Measurements from ENCODE around the gene ARHGAP35.
"Not testable (repeated sequence)": the region's sequence is repeated elsewhere in the genome, so short reads cannot be mapped to it uniquely, and the experiment has no call there.

Gene ARHGAP35

DNA sequence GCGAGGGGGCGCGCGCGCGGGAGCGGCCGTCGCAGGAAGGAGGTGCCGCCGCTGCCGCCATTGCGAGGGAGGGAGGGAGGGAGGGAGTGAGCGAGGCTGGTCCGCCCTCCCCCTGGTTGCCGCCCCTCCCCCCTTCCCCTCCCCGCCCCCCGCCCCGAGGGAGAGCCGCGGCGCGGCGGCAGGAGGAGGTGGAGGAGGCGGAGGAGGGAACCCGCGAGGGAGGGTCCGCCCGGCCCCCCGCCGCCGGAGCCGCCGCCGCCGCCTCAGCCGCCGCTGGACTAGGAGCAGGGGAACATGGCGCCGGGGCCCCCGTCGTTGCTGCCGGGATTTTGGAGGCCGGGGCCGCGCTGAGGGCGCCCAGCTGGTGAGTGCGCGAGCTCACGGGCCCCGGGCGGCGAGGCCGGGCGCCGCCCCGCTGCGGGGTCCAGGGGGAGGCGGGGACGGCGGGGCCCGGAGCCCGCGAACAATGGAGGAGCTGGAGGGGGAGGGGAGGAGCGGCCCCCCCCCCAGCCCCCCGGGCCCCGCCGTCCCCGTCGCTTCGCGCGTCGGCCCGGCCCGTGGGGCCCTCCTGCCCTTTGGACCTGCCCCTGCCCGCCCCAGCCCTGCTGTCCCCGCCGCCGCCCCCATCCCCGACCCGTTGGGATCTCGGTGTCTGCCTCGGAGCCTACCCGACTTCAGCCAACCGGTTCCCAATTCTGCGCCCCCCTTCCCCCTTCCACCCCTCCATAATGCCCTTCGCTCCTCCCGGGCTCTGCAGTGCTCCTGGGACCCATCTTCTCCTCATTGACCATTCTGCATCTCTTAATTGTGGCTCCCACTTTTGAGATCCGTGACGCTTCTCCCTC is at the start of gene ARHGAP35:
ARHGAP35 (plus strand) TSS at position 152 of the 845 bp plus-strand sequence. CDS start 57,679 bp downstream, outside the sequence.
- no peak for DNase-seq

DNA sequence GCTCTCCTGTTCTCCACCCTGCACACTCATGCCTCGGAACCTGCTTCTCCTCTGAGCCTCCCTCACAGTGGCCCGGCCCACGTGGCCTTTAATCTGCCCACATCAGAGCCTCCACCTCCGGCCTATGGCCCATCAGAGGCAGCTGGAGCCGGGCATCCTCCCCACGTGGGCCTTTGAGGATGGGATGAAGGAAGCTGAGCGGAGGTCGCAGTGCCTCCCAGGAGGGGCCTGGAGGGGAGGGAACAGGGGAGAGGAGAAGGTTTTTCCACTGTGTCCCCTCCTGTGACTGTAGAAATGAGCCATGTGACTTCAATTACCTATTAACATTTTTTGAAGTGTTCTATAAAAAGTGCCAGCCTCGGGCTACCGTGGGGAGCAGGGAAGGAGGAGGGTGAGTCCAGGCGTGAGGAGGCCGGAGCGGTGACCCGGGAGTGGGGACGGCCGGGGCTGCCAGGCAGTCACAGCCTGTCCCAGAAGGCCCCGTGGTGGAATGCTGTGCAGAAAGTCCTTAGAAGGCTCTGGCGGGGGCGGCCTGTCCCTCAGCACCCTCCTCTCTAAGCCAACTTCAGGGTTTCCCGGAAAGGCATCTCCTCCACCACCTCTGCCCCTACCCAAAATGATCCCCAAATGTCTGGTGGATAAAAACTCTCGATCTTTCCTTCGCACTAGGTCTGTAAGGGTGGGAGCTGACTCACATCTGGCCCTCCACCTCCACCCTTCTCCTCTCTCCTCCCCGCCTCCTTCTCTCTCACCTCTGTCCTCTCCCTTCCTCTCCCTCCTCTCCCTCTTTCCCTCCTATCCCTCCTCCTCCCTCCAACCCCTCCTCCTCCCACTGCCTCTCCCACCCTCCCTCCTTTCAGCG is 47.6 kb upstream of the ARHGAP35 start:
- no peak for DNase-seq

DNA sequence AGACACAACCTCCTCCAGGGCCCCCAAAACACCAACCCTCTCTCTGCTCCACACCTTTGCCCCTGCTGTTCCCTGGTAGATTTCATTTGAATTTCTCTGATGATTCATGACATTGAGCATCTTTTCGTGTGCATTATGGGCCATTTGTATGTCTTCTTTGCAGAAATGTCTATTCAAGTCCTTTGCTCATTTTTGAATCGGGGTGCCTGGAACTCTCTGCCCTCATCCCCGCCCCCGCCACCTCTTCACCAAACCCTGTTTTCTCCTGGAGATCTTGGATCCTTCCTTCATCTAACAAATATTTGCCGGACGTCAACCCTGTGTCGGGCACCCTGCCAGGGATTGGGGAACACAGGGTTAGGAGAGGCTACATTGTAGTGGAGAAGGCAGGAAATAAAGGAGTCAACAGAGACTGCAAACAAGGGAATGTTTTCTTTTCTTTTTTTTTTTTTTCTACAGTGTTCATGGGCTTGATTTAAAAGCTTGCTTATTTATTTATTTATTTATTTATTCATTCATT is 46.9 kb upstream of the ARHGAP35 start:
- DNase-seq = peak; percentile 40

DNA sequence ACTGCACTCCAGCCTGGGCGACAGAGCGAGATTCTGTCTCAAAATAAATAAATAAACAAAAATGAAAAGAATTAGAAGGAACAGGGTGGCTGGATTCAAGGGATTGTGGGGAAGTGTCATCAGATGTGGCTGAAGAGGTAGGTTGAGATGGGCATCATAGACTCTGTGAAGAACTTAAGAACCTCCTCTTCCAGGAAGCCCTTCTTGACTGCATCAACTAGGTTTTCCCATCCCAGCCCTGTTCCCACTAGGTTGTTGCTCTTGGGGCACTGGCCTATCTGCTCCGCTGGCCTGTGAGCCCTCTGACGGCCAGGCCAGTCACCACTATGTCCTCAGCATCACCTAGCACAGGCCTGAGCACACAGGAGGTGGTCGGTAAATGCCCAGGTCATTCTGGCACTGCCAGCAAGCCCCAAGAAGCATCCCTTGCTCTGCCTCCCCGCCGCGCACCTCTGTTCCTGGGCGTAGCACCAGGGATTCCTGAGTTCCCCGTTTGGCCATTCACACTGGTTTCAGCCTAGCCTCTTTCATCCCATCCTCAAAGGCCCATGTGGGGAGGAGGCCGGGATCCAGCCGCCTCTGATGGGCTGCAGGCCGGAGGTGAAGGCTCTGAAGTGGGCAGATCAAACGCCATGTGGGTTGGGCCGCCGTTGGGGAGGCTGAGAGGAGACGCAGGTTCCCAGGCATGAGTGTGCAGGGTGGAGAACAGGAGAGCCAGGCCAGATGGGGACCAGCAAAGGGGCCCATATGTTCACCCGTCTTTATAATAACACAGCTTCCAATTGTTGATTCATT is 44.8 kb upstream of the ARHGAP35 start:
- no peak for DNase-seq

DNA sequence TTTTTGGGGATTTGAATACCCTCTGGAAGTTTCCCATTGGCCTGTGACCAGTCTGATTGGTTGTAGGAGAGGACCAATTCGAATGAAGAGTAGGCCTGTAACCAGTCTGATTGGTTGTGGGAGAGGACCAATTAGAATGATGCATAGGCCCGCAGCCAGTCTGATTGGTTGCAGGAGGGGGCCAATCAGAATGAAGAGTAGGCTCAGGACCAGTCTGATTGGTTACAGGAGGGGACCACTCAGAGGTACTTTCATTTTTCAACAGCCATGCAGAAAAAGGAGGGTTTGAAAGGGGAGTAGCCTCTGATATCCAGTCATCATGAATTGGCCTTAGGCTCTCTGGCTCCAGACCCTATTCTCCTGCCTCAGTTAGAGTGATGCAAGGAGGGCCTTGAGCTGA is 42.0 kb upstream of the ARHGAP35 start:
- DNase-seq = peak; percentile 31

DNA sequence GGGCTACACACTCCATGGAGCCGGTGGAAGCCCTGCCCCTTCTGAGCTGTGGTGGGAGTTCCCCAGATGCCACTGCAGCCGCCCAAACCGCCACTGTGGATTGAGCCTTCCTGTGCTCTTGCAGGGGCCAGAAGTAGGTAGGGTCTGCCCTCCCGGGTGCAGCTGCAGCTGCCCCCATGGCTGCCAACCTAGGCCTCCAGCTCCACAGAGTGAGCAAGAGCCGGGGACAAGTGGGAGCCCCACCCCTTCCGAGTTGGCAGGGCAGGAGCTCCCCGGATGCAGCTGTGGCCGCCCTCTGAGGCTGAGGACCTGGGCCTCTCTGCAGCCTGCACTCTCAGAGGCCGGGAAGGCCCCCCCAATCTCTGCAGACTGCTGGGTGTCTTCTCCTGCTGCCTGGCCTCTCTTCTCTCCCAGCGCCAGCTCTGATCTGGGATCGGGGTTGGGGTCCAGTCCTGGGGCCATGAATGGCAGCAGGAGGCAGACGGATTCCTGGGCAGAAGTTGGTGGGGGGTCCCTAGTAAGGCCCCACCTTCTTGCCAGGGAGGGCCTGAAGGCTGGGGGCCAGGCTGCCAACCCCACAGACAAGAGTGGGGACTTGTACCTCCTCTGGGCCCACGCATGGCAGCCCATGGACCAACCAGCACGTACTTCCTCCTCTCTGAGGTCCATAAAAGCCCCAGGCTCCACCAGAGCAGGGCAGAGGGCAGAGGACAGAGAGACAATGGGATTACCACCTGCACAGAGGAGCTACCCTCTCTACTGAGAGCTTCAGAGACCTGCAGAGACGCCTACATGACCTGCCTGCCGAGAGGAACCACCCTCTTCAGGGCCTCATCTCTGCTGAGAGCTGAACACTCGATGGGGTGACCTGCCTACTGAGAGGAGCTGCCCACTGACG is 39.0 kb upstream of the ARHGAP35 start:
- DNase-seq = no peak

DNA sequence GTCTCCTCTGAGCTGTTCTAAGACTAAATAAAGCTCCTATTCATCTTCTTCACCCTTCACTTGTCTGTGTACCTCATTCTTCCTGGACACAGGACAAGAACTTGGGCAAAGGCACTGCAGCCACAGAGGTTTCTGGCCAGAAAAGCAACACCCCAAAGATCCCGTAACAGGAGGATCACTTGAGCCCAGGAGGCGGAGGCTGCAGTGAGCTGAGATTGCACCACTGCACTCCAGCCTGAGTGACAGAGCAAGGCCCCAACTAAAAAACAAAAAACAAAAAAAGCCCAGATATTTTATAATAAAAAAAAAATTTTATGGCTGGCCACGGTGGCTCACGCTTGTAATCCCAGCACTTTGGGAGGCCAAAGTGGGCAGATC is 38.4 kb upstream of the ARHGAP35 start:
- DNase-seq = not testable (repeated sequence)

DNA sequence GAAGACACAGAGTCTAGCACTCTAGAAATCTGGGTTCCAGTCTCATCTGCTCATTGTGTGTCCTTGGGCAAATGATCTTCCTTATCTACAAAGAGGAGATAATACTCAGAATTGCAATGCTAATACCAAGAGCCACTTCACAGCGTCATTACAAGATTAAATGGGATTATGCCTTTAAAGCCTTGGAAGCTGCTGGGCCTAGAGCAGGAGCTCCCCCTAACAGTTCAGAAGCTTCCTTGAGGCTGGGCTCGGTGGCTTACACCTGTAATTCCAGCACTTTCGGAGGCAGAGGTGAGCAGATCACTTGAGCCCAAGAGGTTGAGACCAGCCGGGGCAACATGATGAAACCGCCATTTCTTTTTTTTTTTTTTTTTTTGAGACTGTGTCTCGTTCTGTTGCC is 37.7 kb upstream of the ARHGAP35 start:
- DNase-seq = no peak

DNA sequence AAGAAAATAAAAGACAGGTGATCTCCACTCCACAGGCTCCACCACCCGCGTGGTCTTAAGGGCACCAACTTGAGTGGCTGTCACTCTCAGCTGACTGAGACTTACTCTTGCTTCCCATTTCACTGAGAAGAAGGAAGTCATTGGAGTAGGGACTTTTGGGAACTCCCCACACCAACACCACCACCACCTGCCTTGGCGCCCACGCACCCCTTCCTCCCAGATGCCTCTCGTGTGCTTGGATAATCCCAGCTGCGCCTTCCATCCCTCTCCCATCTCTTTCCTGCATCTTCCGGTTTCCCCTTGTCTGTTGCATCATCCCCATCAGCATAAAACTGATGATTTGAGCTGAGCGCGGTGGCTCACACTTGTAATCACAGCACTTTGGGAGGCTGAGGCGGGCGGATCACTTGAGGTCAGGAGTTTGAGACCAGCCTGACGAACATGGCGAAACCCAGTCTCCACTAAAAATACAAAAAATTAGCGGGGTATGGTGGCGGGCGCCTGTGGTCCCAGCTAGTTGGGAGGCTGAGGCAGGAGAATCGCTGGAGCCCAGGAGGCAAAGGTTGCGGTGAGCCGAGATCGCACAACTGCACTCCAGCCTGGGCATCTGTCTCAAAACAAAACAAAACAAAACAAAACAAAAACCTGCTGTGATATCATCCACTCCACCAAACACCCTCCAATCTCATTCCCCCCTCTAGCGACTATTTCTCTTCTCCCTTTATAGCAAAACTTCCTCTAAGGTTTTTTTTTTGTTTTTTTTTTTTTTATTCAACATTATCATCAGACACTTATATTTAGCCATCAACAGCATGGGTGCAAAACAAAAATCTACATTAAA is 35.7 kb upstream of the ARHGAP35 start:
- no peak for DNase-seq

DNA sequence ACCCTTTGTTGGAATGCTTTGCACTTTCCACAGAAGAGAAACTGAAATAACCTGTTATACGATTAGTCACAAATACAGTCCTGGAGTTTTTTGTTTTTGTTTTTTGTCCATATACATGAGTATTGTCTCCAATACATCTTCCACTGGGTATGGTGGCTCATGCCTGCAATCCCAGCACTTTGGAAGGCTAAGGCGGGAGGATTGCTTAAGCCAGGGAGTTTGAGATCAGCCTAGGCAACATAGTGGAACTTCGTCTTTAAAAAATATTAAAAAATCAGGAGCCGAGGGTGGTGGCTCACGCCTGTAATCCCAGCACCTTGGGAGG is 35.1 kb upstream of the ARHGAP35 start:
- DNase-seq = no peak

DNA sequence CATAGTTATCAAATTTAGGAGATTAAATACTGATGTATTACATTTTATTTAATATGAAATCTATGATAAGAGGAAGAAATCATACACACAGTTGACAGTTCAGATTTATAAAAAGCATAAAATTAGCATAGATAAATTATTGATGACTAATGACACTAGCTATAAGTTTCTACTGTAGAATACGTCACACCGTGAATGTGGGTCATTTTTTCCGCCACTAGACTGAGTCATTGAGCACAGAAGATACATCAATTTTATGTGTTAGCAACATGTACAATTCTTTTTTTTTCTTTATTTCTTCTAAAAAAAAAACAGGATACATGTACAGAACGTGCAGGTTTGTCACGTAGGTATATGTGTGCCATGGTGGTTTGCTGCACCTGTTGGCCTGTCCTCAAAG is 32.3 kb upstream of the ARHGAP35 start:
- peak; percentile 66 for DNase-seq

DNA sequence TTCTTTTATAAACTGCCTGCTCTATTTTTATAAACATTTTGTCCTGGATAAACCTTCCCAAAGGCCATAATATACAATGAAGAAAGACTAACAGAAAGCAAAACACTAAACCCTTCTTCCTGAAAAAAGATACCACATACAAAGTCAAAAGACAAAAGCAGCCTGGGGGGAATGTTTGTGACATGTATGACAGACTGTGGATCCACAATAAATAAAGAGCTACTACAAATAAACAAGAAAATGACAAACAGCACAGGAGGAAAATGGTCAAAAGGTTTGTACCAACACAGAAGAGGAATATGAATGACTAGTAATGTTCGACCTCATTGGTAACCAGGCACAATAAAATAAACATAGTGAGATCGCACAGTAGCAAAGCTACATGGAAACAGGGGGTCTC is 29.9 kb upstream of the ARHGAP35 start:
- DNase-seq = no peak

DNA sequence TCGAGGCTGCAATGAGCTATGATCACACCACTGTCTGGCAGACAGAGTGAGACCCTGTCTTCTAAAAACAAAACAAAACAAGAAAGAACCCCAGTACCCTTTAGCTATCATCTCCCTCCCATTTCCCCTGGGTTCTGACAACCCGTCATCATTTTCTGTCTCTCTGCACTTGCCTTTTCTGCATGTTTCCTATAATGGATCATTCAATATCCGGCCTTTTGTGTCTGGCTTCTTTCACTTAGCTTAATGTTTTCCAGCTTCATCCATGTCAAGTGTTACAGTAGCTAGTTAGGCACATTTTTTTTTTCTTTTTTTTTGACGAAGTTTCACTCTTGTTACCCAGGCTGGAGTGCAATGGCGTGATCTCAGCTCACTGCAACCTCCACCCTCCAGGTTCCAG is 26.7 kb upstream of the ARHGAP35 start:
- no peak for DNase-seq

DNA sequence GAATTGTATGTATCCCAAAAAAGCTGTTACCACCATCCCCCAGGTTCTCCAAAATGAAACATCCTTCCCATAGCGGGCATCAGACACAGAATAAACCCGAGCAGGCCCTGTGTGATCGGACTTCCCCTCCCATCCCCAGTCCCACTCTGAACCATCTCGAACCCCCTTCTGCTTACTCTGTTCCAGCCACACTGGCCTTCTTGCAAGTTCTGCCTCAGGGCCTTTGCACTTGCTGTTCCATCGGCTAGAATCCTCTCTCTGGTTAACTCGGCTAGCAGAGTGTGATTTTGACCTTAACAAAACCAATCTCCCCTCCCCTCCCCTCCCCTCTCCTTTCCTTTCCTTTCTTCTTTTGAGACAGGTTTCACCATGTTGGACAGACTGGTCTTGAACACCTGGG is 25.8 kb upstream of the ARHGAP35 start:
- DNase-seq = no peak

DNA sequence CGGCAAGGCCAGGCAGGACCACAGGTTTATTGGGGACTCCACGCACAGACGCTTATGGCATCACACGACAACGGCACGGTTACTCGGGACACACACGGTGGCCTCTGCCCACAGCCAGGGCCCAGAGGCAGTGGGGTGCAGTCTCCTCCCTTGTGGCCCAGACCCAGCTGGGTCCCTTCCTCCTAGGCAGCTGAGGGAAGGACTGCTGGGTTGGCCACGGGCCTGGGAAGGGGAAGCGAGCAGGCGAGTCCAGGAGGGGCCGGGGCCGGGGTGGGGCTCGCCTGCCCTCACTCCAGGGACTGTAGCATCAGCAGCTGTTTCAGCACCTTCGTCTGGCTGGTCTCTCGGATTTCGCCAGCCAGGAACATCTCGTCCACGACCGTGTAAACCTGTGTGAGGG is 22.6 kb upstream of the ARHGAP35 start:
- DNase-seq = no peak

DNA sequence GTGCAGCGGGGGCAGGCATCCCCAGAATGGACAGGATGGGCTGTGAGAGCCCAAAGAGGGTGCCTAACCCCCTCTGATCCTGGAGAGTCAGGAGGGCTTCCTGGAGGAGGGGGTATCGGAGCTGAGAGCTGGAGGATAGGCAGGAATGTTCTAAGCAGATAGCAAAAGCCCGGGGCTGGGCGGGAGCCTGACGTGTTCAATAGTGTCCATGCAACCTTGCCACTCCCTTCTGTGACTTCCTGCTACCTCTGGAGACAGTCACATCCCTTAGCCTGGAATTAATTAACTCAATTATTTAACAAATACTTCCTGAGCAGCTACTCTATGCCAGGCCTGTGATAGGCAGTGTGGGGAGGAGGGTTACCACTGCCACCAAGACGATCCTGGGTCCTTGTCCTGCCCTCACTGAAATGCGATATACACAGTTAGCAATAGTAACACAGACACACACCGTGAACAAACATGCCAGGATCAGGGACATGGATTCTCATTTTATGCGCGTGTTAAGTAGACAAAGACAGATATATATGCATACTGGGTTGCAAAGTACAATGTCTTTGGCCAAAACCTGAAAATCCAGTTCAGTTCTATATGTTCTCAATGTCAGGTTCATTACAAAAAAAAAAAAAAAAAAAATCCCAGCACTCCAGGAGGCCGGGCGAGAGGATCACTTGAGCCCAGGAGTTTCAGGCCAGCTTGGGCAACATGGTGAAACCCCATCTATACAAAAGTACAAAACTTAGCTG is 20.9 kb upstream of the ARHGAP35 start:
- DNase-seq = no peak

DNA sequence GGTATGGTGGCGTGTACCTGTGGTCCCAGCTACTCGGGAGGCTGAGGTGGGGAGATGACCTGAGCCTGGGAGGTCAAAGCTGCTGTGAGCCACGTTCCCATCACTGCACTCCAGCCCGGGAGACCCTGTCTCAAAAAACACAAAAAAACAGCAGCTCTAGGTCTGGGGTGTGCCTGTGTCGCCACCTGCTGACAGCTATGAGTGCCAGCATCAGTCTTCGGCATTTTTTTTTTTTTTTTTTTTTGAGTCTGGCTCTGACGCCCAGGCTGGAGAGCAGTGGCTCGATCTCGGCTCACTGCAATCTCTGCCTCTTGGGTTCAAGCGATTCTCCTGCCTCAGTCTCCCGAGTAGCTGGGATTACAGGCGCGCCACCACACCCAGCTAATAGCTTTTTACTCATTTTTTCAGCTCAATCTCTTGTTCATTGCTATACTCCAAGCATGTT is 20.3 kb upstream of the ARHGAP35 start:
- DNase-seq = peak; percentile 76

DNA sequence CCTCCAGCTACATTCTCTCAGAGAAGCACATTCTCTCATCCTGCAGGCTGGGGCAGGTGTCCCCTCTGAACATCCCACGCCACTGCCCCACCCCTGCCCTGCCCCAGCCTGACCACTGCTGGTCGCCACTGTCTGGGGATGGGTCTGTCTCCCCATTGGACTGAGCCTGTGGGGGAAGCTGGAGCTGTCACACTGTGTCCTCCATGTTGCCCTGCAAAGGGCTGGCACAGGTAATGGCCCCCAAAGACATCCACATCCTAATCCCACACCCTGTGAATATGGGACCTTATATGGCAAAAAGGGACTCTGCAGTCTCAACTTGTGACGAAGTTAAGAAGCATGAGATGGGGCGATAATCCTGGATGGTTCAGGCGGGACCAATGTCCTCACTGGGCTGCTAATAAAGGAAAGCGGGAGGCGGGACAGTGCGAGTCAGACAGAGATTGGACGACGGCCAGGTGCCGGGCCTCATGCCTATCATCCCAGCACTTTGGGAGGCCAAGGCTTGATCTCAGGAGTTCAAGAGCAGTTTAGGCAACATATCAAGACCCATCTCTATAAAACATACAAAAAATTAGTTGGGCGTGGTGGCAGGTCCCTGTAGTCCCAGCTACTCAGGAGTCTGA is 19.2 kb upstream of the ARHGAP35 start:
- DNase-seq = peak; percentile 76

DNA sequence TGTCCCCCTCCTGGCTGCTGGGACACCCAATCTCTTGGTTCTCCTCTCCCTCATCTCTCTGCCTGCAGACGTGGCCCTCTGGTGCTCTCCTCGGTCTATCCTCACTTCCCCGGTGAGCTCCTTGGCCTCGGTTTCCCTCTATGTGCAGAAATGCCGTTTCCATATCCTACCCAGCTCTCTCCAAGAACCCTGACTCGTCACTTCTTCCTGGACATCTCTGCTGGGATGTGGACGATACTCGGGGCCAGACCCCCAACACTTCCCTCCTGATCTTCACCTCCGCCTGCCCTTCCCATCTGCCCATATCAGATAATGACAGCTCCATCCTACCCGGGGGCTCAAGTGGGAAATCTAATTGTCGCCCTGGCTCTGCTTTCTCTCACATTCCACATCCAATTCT is 18.0 kb upstream of the ARHGAP35 start:
- no peak for DNase-seq

DNA sequence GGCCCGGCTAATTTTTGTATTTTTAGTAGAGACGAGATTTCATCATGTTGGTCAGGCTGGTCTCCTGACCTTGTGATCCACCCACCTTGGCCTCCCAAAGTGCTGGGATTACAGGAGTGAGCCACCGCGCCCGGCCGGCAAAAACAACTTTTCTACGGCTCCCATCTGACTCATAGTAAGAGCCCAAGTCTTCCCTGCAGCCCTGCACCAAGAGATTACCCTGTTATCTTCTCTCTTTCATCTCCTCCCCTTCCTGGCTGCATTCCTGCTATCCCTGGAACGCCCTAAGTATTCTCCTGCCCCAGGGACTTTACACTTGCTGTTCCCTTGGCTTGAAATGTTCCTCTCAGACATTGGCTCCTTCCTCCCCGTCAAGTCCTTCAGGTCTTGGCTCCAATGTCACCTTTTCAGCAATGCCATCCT is 16.7 kb upstream of the ARHGAP35 start:
- no peak for DNase-seq

Measured in fibroblast of upper back skin (primary cell).